Smooth muscle cell (in vitro differentiated cells): Measurements from ENCODE around the gene GALNT5. TPM values are rescaled to one million over a fixed set of nuclear protein-coding genes. Genes with fewer than 3 reads are reported as not detected.
A peak's percentile ranks its signal among the peaks of the same experiment; 100 is the strongest.

Source experiments
- DNase-seq: peaks from one replicate; lab custom pipeline; 2025; ENCODE audit not compliant: unreplicated experiment; lab: John Stamatoyannopoulos, UW
- H2AFZ ChIP-seq: fragments of 200-600 bp; sonication (generic); 2 replicates; pipeline ENCODE4 v1.6.0; 2016; ENCODE audit warnings: antibody characterized with exemption, low read depth, mild to moderate bottlenecking
- H3F3A ChIP-seq: fragments of 200-600 bp; sonication (generic); 2 replicates; pipeline ENCODE4 v1.6.0; 2017; ENCODE audit warnings: antibody characterized with exemption, low read depth
- H3K27ac ChIP-seq: fragments of 200-600 bp; sonication (generic); 2 replicates; pipeline ENCODE4 v1.5.1; 2016; ENCODE audit warnings: low read depth, mild to moderate bottlenecking
- H3K27me3 ChIP-seq: fragments of 200-600 bp; sonication (generic); 2 replicates; pipeline ENCODE4 v1.6.1; 2016; ENCODE audit warnings: low read depth, mild to moderate bottlenecking
- H3K36me3 ChIP-seq: fragments of 200-600 bp; sonication (generic); 2 replicates; pipeline ENCODE4 v1.5.1; 2016; ENCODE audit warnings: low read depth
- H3K4me1 ChIP-seq: fragments of 200-600 bp; sonication (generic); 2 replicates; pipeline ENCODE4 v1.5.1; 2016; ENCODE audit warnings: low read depth
- H3K4me2 ChIP-seq: fragments of 200-600 bp; sonication (generic); 2 replicates; pipeline ENCODE4 v1.6.0; 2016; ENCODE audit warnings: mild to moderate bottlenecking
- H3K4me3 ChIP-seq: fragments of 200-600 bp; sonication (generic); 2 replicates; pipeline ENCODE4 v1.5.1; 2016; ENCODE audit warnings: mild to moderate bottlenecking
- H3K79me2 ChIP-seq: fragments of 200-600 bp; sonication (generic); 2 replicates; pipeline ENCODE4 v1.6.0; 2016; ENCODE audit warnings: low read depth, mild to moderate bottlenecking
- H3K9ac ChIP-seq: fragments of 200-600 bp; sonication (generic); 2 replicates; pipeline ENCODE4 v1.6.0; 2016; ENCODE audit warnings: low read depth
- H3K9me3 ChIP-seq: fragments of 200-600 bp; sonication (generic); replicated peaks from 2 replicates; pipeline ENCODE4 v1.5.1; 2016; ENCODE audit warnings: low read depth
- H4K20me1 ChIP-seq: fragments of 200-600 bp; sonication (generic); 2 replicates; pipeline ENCODE4 v1.6.0; 2016; ENCODE audit warnings: low read depth
- CTCF ChIP-seq: fragments of 200-600 bp; sonication (generic); IDR thresholded peaks from 2 replicates; pipeline ENCODE4 v1.5.1; 2017; ENCODE audit warnings: borderline replicate concordance, mild to moderate bottlenecking, antibody characterized with exemption; ENCODE audit not compliant: insufficient read depth, poor library complexity, severe bottlenecking
- WGBS: methylation state at CpG from one replicate; pipeline ENCODE4 v1.1.7; 2016; ENCODE audit warnings: low lambda C conversion rate; 5-methylcytosine and 5-hydroxymethylcytosine counted together
- polyA plus RNA-seq: library from polyadenylated mRNA; unstranded; fragments of >200 nt; fragmentation: Nextera tagmentation; extraction: Ambion mirVana; gene quantifications from 2 replicates; pipeline ENCODE4 v1.2.1, GENCODE V29; 2016
- total RNA-seq: library from RNA; depleted of rRNA; stranded (reverse); fragments of >200 nt; gene quantifications from 2 replicates; pipeline ENCODE4 v1.2.3, GENCODE V29; 2014

GALNT5 gene
- total and polyA plus RNA-seq, 2 experiments from 2014 or later = 1.8 to 2.0 TPM

- no peak for TF ChIP-seq CTCF
- Histone ChIP-seq H3K9me3 (no peaks in the 10 kb centered on the region), H4K20me1 (no peaks in the 10 kb centered on the region), H3K9ac (no peak overlapping the region), H3K27ac (peak overlapping the region; percentile 5), H3K4me3 (no peak overlapping the region), H2AFZ (no peak overlapping the region), H3K4me1 (peaks cover 12% of the 10 kb centered on the region), H3F3A (no peaks in the 10 kb centered on the region), H3K27me3 (no peaks in the 10 kb centered on the region), H3K36me3 (no peaks in the 10 kb centered on the region), H3K79me2 (no peaks in the 10 kb centered on the region), H3K4me2 (no peak overlapping the region)
- DNase-seq = no peak
- WGBS = 30% methylated on average over 3 of the region's 3 CpGs
Measured at GRCh38 chr2:157304811-157305722, 47.6 kb downstream of the GALNT5 start.

- H2AFZ ChIP-seq = no peak overlapping the region
- no peak overlapping the region for H3K4me3 ChIP-seq
- peak overlapping the region; percentile 5 for H3K27ac ChIP-seq
- no peaks in the 10 kb centered on the region for H3F3A ChIP-seq
- no peaks in the 10 kb centered on the region for H3K27me3 ChIP-seq
- H3K9ac ChIP-seq = no peak overlapping the region
- no peak overlapping the region for H3K4me2 ChIP-seq
- DNase-seq = no peak
- H3K79me2 ChIP-seq = no peaks in the 10 kb centered on the region
- no peaks in the 10 kb centered on the region for H3K9me3 ChIP-seq
- WGBS = 87% methylated on average over 4 of the region's 4 CpGs
- H3K4me1 ChIP-seq = peaks cover 12% of the 10 kb centered on the region
- TF ChIP-seq CTCF = no peak
- H4K20me1 ChIP-seq = no peaks in the 10 kb centered on the region
- H3K36me3 ChIP-seq = no peaks in the 10 kb centered on the region
Measured at GRCh38 chr2:157305723-157306110, 48.2 kb downstream of the GALNT5 start.

- H3F3A ChIP-seq = no peaks in the 10 kb centered on the region
- H3K4me2 ChIP-seq = no peak overlapping the region
- no peak overlapping the region for H3K4me3 ChIP-seq
- peaks cover 12% of the 10 kb centered on the region for H3K4me1 ChIP-seq
- H4K20me1 ChIP-seq = no peaks in the 10 kb centered on the region
- no peak overlapping the region for H2AFZ ChIP-seq
- no peaks in the 10 kb centered on the region for H3K79me2 ChIP-seq
- no peaks in the 10 kb centered on the region for H3K36me3 ChIP-seq
- H3K27me3 ChIP-seq = no peaks in the 10 kb centered on the region
- H3K9me3 ChIP-seq = no peaks in the 10 kb centered on the region
- no peak overlapping the region for H3K9ac ChIP-seq
- no peak overlapping the region for H3K27ac ChIP-seq
- DNase-seq = no peak
- WGBS = 54% methylated on average over 1 of the region's 1 CpG
- TF ChIP-seq CTCF = no peak
Measured at GRCh38 chr2:157307021-157307420, 49.5 kb downstream of the GALNT5 start.

- H3K4me1 ChIP-seq = peaks cover 5% of the 10 kb centered on the region
- no peak overlapping the region for H2AFZ ChIP-seq
- no peaks in the 10 kb centered on the region for H3K9me3 ChIP-seq
- H3K4me3 ChIP-seq = no peak overlapping the region
- no peaks in the 10 kb centered on the region for H3K36me3 ChIP-seq
- H3F3A ChIP-seq = no peaks in the 10 kb centered on the region
- H3K9ac ChIP-seq = no peak overlapping the region
- no peak for TF ChIP-seq CTCF
- H4K20me1 ChIP-seq = no peaks in the 10 kb centered on the region
- 91% methylated on average over 2 of the region's 2 CpGs for WGBS
- H3K27ac ChIP-seq = no peak overlapping the region
- no peaks in the 10 kb centered on the region for H3K27me3 ChIP-seq
- no peak for DNase-seq
- no peaks in the 10 kb centered on the region for H3K79me2 ChIP-seq
- H3K4me2 ChIP-seq = no peak overlapping the region
Measured at GRCh38 chr2:157309878-157310277, 52.4 kb downstream of the GALNT5 start.
